Kidney epithelial cell (primary cell): Measurements from ENCODE around the gene SPATA31D3. TPM values are rescaled to one million over a fixed set of nuclear protein-coding genes. Genes with fewer than 3 reads are reported as not detected.

ENCODE experiments used
- DNase-seq: peaks from one replicate; pipeline ENCODE4 v3.0.0-alpha.2; 2010; ENCODE audit warnings: low read depth
- H3K27me3 ChIP-seq: 2 replicates; pipeline ENCODE4 v1.6.0; 2011; ENCODE audit warnings: low read length; ENCODE audit not compliant: control insufficient read depth, insufficient read depth
- H3K36me3 ChIP-seq: 2 replicates; pipeline ENCODE4 v1.5.1; 2011; ENCODE audit warnings: low read length; ENCODE audit not compliant: control insufficient read depth, insufficient read depth
- H3K4me3 ChIP-seq: 2 replicates; pipeline ENCODE4 v1.5.1; 2011; ENCODE audit warnings: low read depth, mild to moderate bottlenecking, control low read depth, low read length
- CTCF ChIP-seq: IDR thresholded peaks from 2 replicates; pipeline ENCODE4 v1.5.1; 2011; ENCODE audit warnings: mild to moderate bottlenecking, moderate library complexity, low read length, control low read depth, inconsistent platforms; ENCODE audit not compliant: insufficient read depth, poor library complexity, severe bottlenecking
- total RNA-seq: library from RNA; depleted of rRNA; stranded (reverse); fragments of >200 nt; gene quantifications from 2 replicates; pipeline ENCODE4 v1.2.3, GENCODE V29; 2015

Gene SPATA31D3
- total RNA-seq, 1 donor from 2014 or later = not detected

GRCh38 chr9:81974764-81975163 is 31.5 kb downstream of the SPATA31D3 start:
- TF ChIP-seq CTCF = no peak

GRCh38 chr9:81976351-81976750 is 33.1 kb downstream of the SPATA31D3 start:
- Histone ChIP-seq H3K27me3 (no peaks in the 10 kb centered on the region), H3K36me3 (no peaks in the 10 kb centered on the region), H3K4me3 (no peak overlapping the region)
- DNase-seq = no peak
- TF ChIP-seq CTCF = no peak

More at GRCh38 chr9:81974764-81975163, 31.5 kb downstream of the SPATA31D3 start:
- Histone ChIP-seq H3K4me3 (no peak overlapping the region), H3K27me3 (no peaks in the 10 kb centered on the region), H3K36me3 (no peaks in the 10 kb centered on the region)
- no peak for DNase-seq

- no peak for TF ChIP-seq CTCF
- Histone ChIP-seq H3K27me3 (no peaks in the 10 kb centered on the region), H3K4me3 (no peak overlapping the region), H3K36me3 (no peaks in the 10 kb centered on the region)
- no peak for DNase-seq
Observed at GRCh38 chr9:81979196-81979595, 35.9 kb downstream of the SPATA31D3 start.

GRCh38 chr9:81980568-81980967 is 37.3 kb downstream of the SPATA31D3 start:
- Histone ChIP-seq H3K27me3 (no peaks in the 10 kb centered on the region), H3K36me3 (no peaks in the 10 kb centered on the region), H3K4me3 (no peak overlapping the region)
- no peak for TF ChIP-seq CTCF
- DNase-seq = no peak

- TF ChIP-seq CTCF = no peak
- H3K36me3 ChIP-seq = no peaks in the 10 kb centered on the region
- no peak overlapping the region for H3K4me3 ChIP-seq
- no peaks in the 10 kb centered on the region for H3K27me3 ChIP-seq
- DNase-seq = no peak
Observed at GRCh38 chr9:81981883-81982282, 38.6 kb downstream of the SPATA31D3 start.

- DNase-seq = no peak
- Histone ChIP-seq H3K36me3 (no peaks in the 10 kb centered on the region), H3K4me3 (no peak overlapping the region), H3K27me3 (no peaks in the 10 kb centered on the region)
- no peak for TF ChIP-seq CTCF
Observed at GRCh38 chr9:81984928-81985327, 41.6 kb downstream of the SPATA31D3 start.
